Muscle of leg (tissue), 11 donors: Measurements from ENCODE around the gene HMCN2. TPM values are rescaled to one million over a fixed set of nuclear protein-coding genes. Genes with fewer than 3 reads are reported as not detected.

Experiments
- DNase-seq: peaks from one replicate; pipeline ENCODE4 v3.0.0; 2013
- H3K27ac ChIP-seq: one replicate; pipeline ENCODE4 v1.5.1; 2013; ENCODE audit warnings: mild to moderate bottlenecking, low read length, control low read depth
- H3K27me3 ChIP-seq: one replicate; pipeline ENCODE4 v1.6.1; 2013; ENCODE audit warnings: low read length; ENCODE audit not compliant: control insufficient read depth, insufficient read depth
- H3K36me3 ChIP-seq: one replicate; pipeline ENCODE4 v1.6.1; 2013; ENCODE audit warnings: low read length; ENCODE audit not compliant: control insufficient read depth, insufficient read depth
- H3K4me1 ChIP-seq: one replicate; pipeline ENCODE4 v1.6.1; 2013; ENCODE audit warnings: low read length; ENCODE audit not compliant: control insufficient read depth, insufficient read depth
- H3K4me3 ChIP-seq: one replicate; pipeline ENCODE4 v1.5.1; 2013; ENCODE audit warnings: low read length, control low read depth
- H3K9me3 ChIP-seq: replicated peaks from 2 replicates; pipeline ENCODE4 v1.6.1; 2013; ENCODE audit warnings: low read depth, low read length; ENCODE audit not compliant: control insufficient read depth
- WGBS: methylation state at CpG from one replicate; pipeline ENCODE4 v1.1.5; 2013; ENCODE audit warnings: missing lambda C conversion rate; ENCODE audit not compliant: insufficient coverage; 5-methylcytosine and 5-hydroxymethylcytosine counted together
- polyA plus RNA-seq, 8 donors: library from polyadenylated mRNA; unstranded; fragments of 120-200 nt; gene quantifications; one replicate each; pipeline versions ENCODE4 v1.2.1 to v1.2.3, GENCODE V29; 2013; ENCODE audit warnings: inconsistent platforms in 1 of 8, low replicate concordance in 1 of 8; ENCODE audit not compliant: insufficient read length in 8 of 8, insufficient read depth in 1 of 8
- total RNA-seq: library from RNA; stranded (reverse); fragments of 120-200 nt; gene quantifications from one replicate; pipeline ENCODE4 v1.2.4, GENCODE V29; 2013

Gene HMCN2
- total and polyA plus RNA-seq, 9 donors: 2.8 to 7.7 (median 4.3) TPM

GRCh38 chr9:130421802-130422276 lies 156.3 kb downstream of the HMCN2 start:
- WGBS: 61% methylated on average over 13 of the region's 13 CpGs

GRCh38 chr9:130422546-130422945 lies 157.0 kb downstream of the HMCN2 start:
- no peaks in the 10 kb centered on the region for H3K9me3 ChIP-seq
- WGBS: 80% methylated on average over 9 of the region's 10 CpGs
- H3K27me3 ChIP-seq: peaks cover 10% of the 10 kb centered on the region
- no peaks in the 10 kb centered on the region for H3K36me3 ChIP-seq
- H3K4me3 ChIP-seq: no peak overlapping the region
- no peak overlapping the region for H3K27ac ChIP-seq
- DNase-seq: no peak
- peaks cover 37% of the 10 kb centered on the region for H3K4me1 ChIP-seq

More at GRCh38 chr9:130421802-130422276, 156.3 kb downstream of the HMCN2 start:
- peak overlapping the region; percentile 60 for H3K27ac ChIP-seq
- peak; percentile 84 for DNase-seq
- H3K36me3 ChIP-seq: no peaks in the 10 kb centered on the region
- peaks cover 10% of the 10 kb centered on the region for H3K27me3 ChIP-seq
- H3K4me1 ChIP-seq: peaks cover 32% of the 10 kb centered on the region
- H3K9me3 ChIP-seq: no peaks in the 10 kb centered on the region
- no peak overlapping the region for H3K4me3 ChIP-seq

GRCh38 chr9:130423272-130423671 lies 157.7 kb downstream of the HMCN2 start:
- no peaks in the 10 kb centered on the region for H3K36me3 ChIP-seq
- H3K4me1 ChIP-seq: peaks cover 37% of the 10 kb centered on the region
- peak; percentile 79 for DNase-seq
- no peak overlapping the region for H3K27ac ChIP-seq
- H3K27me3 ChIP-seq: peaks cover 10% of the 10 kb centered on the region
- 36% methylated on average over 8 of the region's 8 CpGs for whole genome bisulfite sequencing
- H3K9me3 ChIP-seq: no peaks in the 10 kb centered on the region
- H3K4me3 ChIP-seq: no peak overlapping the region

- Histone ChIP-seq H3K27me3 (peaks cover 10% of the 10 kb centered on the region), H3K36me3 (no peaks in the 10 kb centered on the region), H3K4me3 (no peak overlapping the region), H3K27ac (no peak overlapping the region), H3K4me1 (peaks cover 37% of the 10 kb centered on the region), H3K9me3 (no peaks in the 10 kb centered on the region)
- WGBS: 90% methylated on average over 15 of the region's 24 CpGs
- no peak for DNase-seq
Measured at GRCh38 chr9:130424595-130425454, 159.3 kb downstream of the HMCN2 start.

GRCh38 chr9:130425741-130426466 lies 160.3 kb downstream of the HMCN2 start:
- DNase-seq: no peak
- Histone ChIP-seq H3K27me3 (peaks cover 8% of the 10 kb centered on the region), H3K36me3 (no peaks in the 10 kb centered on the region), H3K4me3 (no peak overlapping the region), H3K9me3 (no peaks in the 10 kb centered on the region), H3K4me1 (peaks cover 37% of the 10 kb centered on the region), H3K27ac (no peak overlapping the region)
- WGBS: 71% methylated on average over 20 of the region's 21 CpGs

GRCh38 chr9:130426467-130426773 lies 160.9 kb downstream of the HMCN2 start:
- Histone ChIP-seq H3K27me3 (peaks cover 9% of the 10 kb centered on the region), H3K4me1 (peaks cover 32% of the 10 kb centered on the region), H3K9me3 (no peaks in the 10 kb centered on the region), H3K4me3 (no peak overlapping the region), H3K36me3 (no peaks in the 10 kb centered on the region), H3K27ac (no peak overlapping the region)
- 54% methylated on average over 6 of the region's 8 CpGs for WGBS
- DNase-seq: no peak

GRCh38 chr9:130426883-130427282 lies 161.3 kb downstream of the HMCN2 start:
- H3K4me1 ChIP-seq: peaks cover 29% of the 10 kb centered on the region
- H3K27ac ChIP-seq: no peak overlapping the region
- H3K9me3 ChIP-seq: no peaks in the 10 kb centered on the region
- no peaks in the 10 kb centered on the region for H3K36me3 ChIP-seq
- no peak for DNase-seq
- no peak overlapping the region for H3K4me3 ChIP-seq
- 34% methylated on average over 10 of the region's 10 CpGs for WGBS
- peaks cover 12% of the 10 kb centered on the region for H3K27me3 ChIP-seq

- Histone ChIP-seq H3K4me1 (peaks cover 25% of the 10 kb centered on the region), H3K9me3 (no peaks in the 10 kb centered on the region), H3K27ac (no peak overlapping the region), H3K36me3 (no peaks in the 10 kb centered on the region), H3K4me3 (no peak overlapping the region), H3K27me3 (peaks cover 16% of the 10 kb centered on the region)
- WGBS: 90% methylated on average over 10 of the region's 12 CpGs
- no peak for DNase-seq
Measured at GRCh38 chr9:130427326-130427725, 161.8 kb downstream of the HMCN2 start.

- H3K27ac ChIP-seq: no peak overlapping the region
- peaks cover 21% of the 10 kb centered on the region for H3K4me1 ChIP-seq
- H3K36me3 ChIP-seq: no peaks in the 10 kb centered on the region
- no peaks in the 10 kb centered on the region for H3K9me3 ChIP-seq
- 76% methylated on average over 20 of the region's 20 CpGs for WGBS
- H3K4me3 ChIP-seq: no peak overlapping the region
- no peak for DNase-seq
- peaks cover 25% of the 10 kb centered on the region for H3K27me3 ChIP-seq
Measured at GRCh38 chr9:130428086-130428665, 162.6 kb downstream of the HMCN2 start.

GRCh38 chr9:130429381-130429780 lies 163.8 kb downstream of the HMCN2 start:
- 78% methylated on average over 11 of the region's 13 CpGs for WGBS
- H3K27ac ChIP-seq: no peak overlapping the region
- no peak for DNase-seq

More at GRCh38 chr9:130429381-130429780, 163.8 kb downstream of the HMCN2 start:
- Histone ChIP-seq H3K9me3 (no peaks in the 10 kb centered on the region), H3K27me3 (peaks cover 34% of the 10 kb centered on the region), H3K36me3 (no peaks in the 10 kb centered on the region), H3K4me3 (no peak overlapping the region), H3K4me1 (peaks cover 21% of the 10 kb centered on the region)
